SK-N-SH (cell line): ENCODE results near the gene RAB4A. TPM values are rescaled to one million over a fixed set of nuclear protein-coding genes. Genes with fewer than 3 reads are reported as not detected.

Experiments used
- CTCF ChIA-PET: fragments of 300-600, 350-600 bp; formaldehyde crosslinking; extraction: SDS; loops from one replicate; lab custom pipeline; 2021; lab: Yijun Ruan, JAX
- POLR2A ChIA-PET: fragments of 350-600 bp; sonication (Branson Sonifier 250); formaldehyde crosslinking; extraction: SDS; loops from one replicate; lab custom pipeline; 2020; ENCODE audit warnings: antibody characterized with exemption, inconsistent platforms; lab: Yijun Ruan, JAX
- DNase-seq: peaks from one replicate; pipeline ENCODE4 v3.0.0; 2012
- H2AFZ ChIP-seq: fragments of 200-600 bp; sonication (generic); 2 replicates; pipeline ENCODE4 v1.8.1; 2016; ENCODE audit warnings: antibody characterized with exemption, mild to moderate bottlenecking, low read depth
- H3F3A ChIP-seq: fragments of 200-600 bp; sonication (generic); replicated peaks from 2 replicates; pipeline ENCODE3; 2016; ENCODE audit warnings: antibody characterized with exemption, mild to moderate bottlenecking; ENCODE audit not compliant: insufficient read depth
- H3K27ac ChIP-seq, 2 experiments: fragments of 200-500 bp in 1 of 2; fragments of 200-600 bp in 1 of 2; sonication (Bioruptor generic) in 1 of 2; sonication (generic), shearing (Covaris generic) in 1 of 2; 2 replicates each; pipeline versions ENCODE4 v1.5.1 to v1.6.1; 2014 to 2016; ENCODE audit warnings: low read depth in 2 of 2, inconsistent platforms in 1 of 2, low read length in 1 of 2, mild to moderate bottlenecking in 1 of 2, mixed read lengths in 1 of 2
- H3K27me3 ChIP-seq: fragments of 200-600 bp; sonication (generic), shearing (Covaris generic); 2 replicates; pipeline ENCODE4 v1.6.1; 2016; ENCODE audit warnings: mixed run types; ENCODE audit not compliant: insufficient read depth
- H3K36me3 ChIP-seq, 2 experiments: fragments of 200-500 bp in 1 of 2; fragments of 200-600 bp in 1 of 2; sonication (Bioruptor generic) in 1 of 2; sonication (generic) in 1 of 2; replicated peaks in 1 of 2; 2 replicates each; pipeline versions ENCODE3 to v1.5.1; 2014 to 2016; ENCODE audit warnings: low read length in 1 of 2, mild to moderate bottlenecking in 1 of 2; ENCODE audit not compliant: insufficient read depth in 2 of 2, control insufficient read depth in 1 of 2
- H3K4me1 ChIP-seq, 2 experiments: fragments of 200-500 bp in 1 of 2; fragments of 200-600 bp in 1 of 2; sonication (Bioruptor generic) in 1 of 2; sonication (generic), shearing (Covaris generic) in 1 of 2; 2 replicates each; pipeline versions ENCODE4 v1.5.1 to v1.6.1; 2014 to 2016; ENCODE audit warnings: low read depth in 1 of 2, low read length in 1 of 2, mixed run types in 1 of 2; ENCODE audit not compliant: insufficient read depth in 2 of 2, control insufficient read depth in 1 of 2
- H3K4me2 ChIP-seq: fragments of 200-600 bp; sonication (generic), shearing (Covaris generic); 2 replicates; pipeline ENCODE4 v1.6.1; 2017; ENCODE audit warnings: mixed run types
- H3K4me3 ChIP-seq, 2 experiments: fragments of 200-500 bp in 1 of 2; fragments of 200-600 bp in 1 of 2; sonication (Bioruptor generic) in 1 of 2; sonication (generic), shearing (Covaris generic) in 1 of 2; 2 replicates each; pipeline versions ENCODE4 v1.5.1 to v1.8.1; 2014 to 2016; ENCODE audit warnings: low read depth in 2 of 2, inconsistent platforms in 1 of 2, low read length in 1 of 2, mild to moderate bottlenecking in 1 of 2, mixed read lengths in 1 of 2, moderate library complexity in 1 of 2
- H3K79me2 ChIP-seq: fragments of 200-600 bp; sonication (generic); 2 replicates; pipeline ENCODE4 v1.8.1; 2017; ENCODE audit warnings: mild to moderate bottlenecking; ENCODE audit not compliant: insufficient read depth
- H3K9ac ChIP-seq: fragments of 200-600 bp; sonication (generic); 2 replicates; pipeline ENCODE4 v1.6.1; 2017; ENCODE audit warnings: mixed run types
- H3K9me2 ChIP-seq: fragments of 200-600 bp; sonication (generic); 2 replicates; pipeline ENCODE4 v1.6.1; 2017; ENCODE audit warnings: mixed run types
- H3K9me3 ChIP-seq: fragments of 200-600 bp; sonication (generic); 2 replicates; pipeline ENCODE4 v1.6.1; 2017; ENCODE audit warnings: mixed run types, mild to moderate bottlenecking, moderate library complexity
- H4K20me1 ChIP-seq: fragments of 200-600 bp; sonication (generic); 2 replicates; pipeline ENCODE4 v1.6.1; 2017; ENCODE audit warnings: mild to moderate bottlenecking, mixed run types; ENCODE audit not compliant: insufficient read depth
- CHD2 ChIP-seq: fragments of 150-350 bp; IDR thresholded peaks from 2 replicates; pipeline ENCODE4 v1.6.1; 2018; ENCODE audit warnings: low read length; ENCODE audit not compliant: partially characterized antibody
- ELF1 ChIP-seq: IDR thresholded peaks from 2 replicates; pipeline ENCODE4 v1.4.0; 2012
- EZH2phosphoT487 ChIP-seq: fragments of 200-600 bp; sonication (generic); IDR thresholded peaks from 2 replicates; pipeline ENCODE4 v1.6.1; 2017; ENCODE audit warnings: low read depth, mixed run types, mild to moderate bottlenecking, antibody characterized with exemption, moderate library complexity, borderline replicate concordance
- FOSL2 ChIP-seq: IDR thresholded peaks from 2 replicates; pipeline ENCODE4 v1.4.0; 2012; ENCODE audit warnings: low read depth, mild to moderate bottlenecking, moderate library complexity, borderline replicate concordance
- FOXM1 ChIP-seq: IDR thresholded peaks from 2 replicates; pipeline ENCODE4 v1.4.0; 2012; ENCODE audit warnings: low read depth, mild to moderate bottlenecking
- JUND ChIP-seq: IDR thresholded peaks from 2 replicates; pipeline ENCODE4 v1.4.0; 2012
- MXI1 ChIP-seq: IDR thresholded peaks from 2 replicates; pipeline ENCODE4 v1.6.1; 2012; ENCODE audit warnings: mild to moderate bottlenecking, low read depth, low read length, improper control_type of control experiment
- RAD21 ChIP-seq: IDR thresholded peaks from 2 replicates; pipeline ENCODE4 v1.6.1; 2012; ENCODE audit warnings: mild to moderate bottlenecking, low read length
- RFX5 ChIP-seq: IDR thresholded peaks from 2 replicates; pipeline ENCODE4 v1.6.1; 2012; ENCODE audit warnings: mild to moderate bottlenecking, improper control_type of control experiment, low read length
- RXRA ChIP-seq: IDR thresholded peaks from 2 replicates; pipeline ENCODE4 v1.4.0; 2012; ENCODE audit warnings: low read depth, mild to moderate bottlenecking, borderline replicate concordance
- SIN3A ChIP-seq: IDR thresholded peaks from 2 replicates; pipeline ENCODE4 v1.6.1; 2012; ENCODE audit warnings: low read depth, mild to moderate bottlenecking, low read length, moderate library complexity, borderline replicate concordance
- TEAD4 ChIP-seq: IDR thresholded peaks from 2 replicates; pipeline ENCODE4 v1.4.0; 2012; ENCODE audit warnings: mild to moderate bottlenecking, borderline replicate concordance; ENCODE audit not compliant: insufficient read depth
- YY1 ChIP-seq: IDR thresholded peaks from 2 replicates; pipeline ENCODE4 v1.4.0; 2012; ENCODE audit warnings: low read depth, mild to moderate bottlenecking
- ZBTB33 ChIP-seq: IDR thresholded peaks from 2 replicates; pipeline ENCODE4 v1.4.0; 2012; ENCODE audit warnings: low read depth, borderline replicate concordance
- WGBS: methylation state at CpG from one replicate; pipeline ENCODE4 v1.1.6; 2017; ENCODE audit warnings: low lambda C conversion rate; 5-methylcytosine and 5-hydroxymethylcytosine counted together
- polyA plus RNA-seq, 3 experiments: library from polyadenylated mRNA; depleted of rRNA; stranded (reverse); fragments of >200 nt; gene quantifications; 2 replicates each; pipeline ENCODE4 v1.2.3, GENCODE V29; 2012
- TF ChIP-seq, protein P1 (sequence below): IDR thresholded peaks from 2 replicates; pipeline ENCODE4 v1.4.0; 2012; ENCODE audit warnings: low read depth
- TF ChIP-seq, protein P2 (sequence below): fragments of 150-350 bp; IDR thresholded peaks from 2 replicates; pipeline ENCODE4 v1.6.1; 2016; ENCODE audit warnings: mild to moderate bottlenecking, low read depth, low read length
- TF ChIP-seq, protein P3 (sequence below): IDR thresholded peaks from 2 replicates; pipeline ENCODE4 v1.4.0; 2012; ENCODE audit warnings: low read depth, borderline replicate concordance

The RAB4A gene
- polyA plus RNA-seq, 1 of the 3 experiments (the other 2 are of a cell fraction): 28.1 TPM

- TF ChIP-seq ELF1: no peak
- TF ChIP-seq MXI1: no peak
- no peak for TF ChIP-seq CHD2
- TF ChIP-seq FOXM1: no peak
- no peak for TF ChIP-seq RXRA
- no peak for TF ChIP-seq ZBTB33
- no peak for TF ChIP-seq JUND
- TF ChIP-seq RFX5: no peak
- TF ChIP-seq, protein P1, sequence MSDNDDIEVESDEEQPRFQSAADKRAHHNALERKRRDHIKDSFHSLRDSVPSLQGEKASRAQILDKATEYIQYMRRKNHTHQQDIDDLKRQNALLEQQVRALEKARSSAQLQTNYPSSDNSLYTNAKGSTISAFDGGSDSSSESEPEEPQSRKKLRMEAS: no peak
- no peak for TF ChIP-seq TEAD4
- no peak for TF ChIP-seq FOSL2
- TF ChIP-seq YY1: no peak
- TF ChIP-seq SIN3A: no peak
- TF ChIP-seq EZH2phosphoT487: no peak
- TF ChIP-seq, protein P2, sequence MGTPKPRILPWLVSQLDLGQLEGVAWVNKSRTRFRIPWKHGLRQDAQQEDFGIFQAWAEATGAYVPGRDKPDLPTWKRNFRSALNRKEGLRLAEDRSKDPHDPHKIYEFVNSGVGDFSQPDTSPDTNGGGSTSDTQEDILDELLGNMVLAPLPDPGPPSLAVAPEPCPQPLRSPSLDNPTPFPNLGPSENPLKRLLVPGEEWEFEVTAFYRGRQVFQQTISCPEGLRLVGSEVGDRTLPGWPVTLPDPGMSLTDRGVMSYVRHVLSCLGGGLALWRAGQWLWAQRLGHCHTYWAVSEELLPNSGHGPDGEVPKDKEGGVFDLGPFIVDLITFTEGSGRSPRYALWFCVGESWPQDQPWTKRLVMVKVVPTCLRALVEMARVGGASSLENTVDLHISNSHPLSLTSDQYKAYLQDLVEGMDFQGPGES: no peak
- TF ChIP-seq, protein P3, sequence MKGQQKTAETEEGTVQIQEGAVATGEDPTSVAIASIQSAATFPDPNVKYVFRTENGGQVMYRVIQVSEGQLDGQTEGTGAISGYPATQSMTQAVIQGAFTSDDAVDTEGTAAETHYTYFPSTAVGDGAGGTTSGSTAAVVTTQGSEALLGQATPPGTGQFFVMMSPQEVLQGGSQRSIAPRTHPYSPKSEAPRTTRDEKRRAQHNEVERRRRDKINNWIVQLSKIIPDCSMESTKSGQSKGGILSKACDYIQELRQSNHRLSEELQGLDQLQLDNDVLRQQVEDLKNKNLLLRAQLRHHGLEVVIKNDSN: no peak
- no peak for TF ChIP-seq RAD21
- TF ChIP-seq, all 33 proteins: peak for 0
- DNase-seq: no peak
- no peak overlapping the region for H3K27ac ChIP-seq
- H3F3A ChIP-seq: no peaks in the 10 kb centered on the region
- 72% methylated on average over 3 of the region's 3 CpGs for WGBS
- H3K4me3 ChIP-seq: no peak overlapping the region
- no peaks in the 10 kb centered on the region for H3K79me2 ChIP-seq
- POLR2A ChIA-PET: no interaction called here
- H3K27me3 ChIP-seq: no peaks in the 10 kb centered on the region
- H3K9ac ChIP-seq: no peak overlapping the region
- no peaks in the 10 kb centered on the region for H3K9me2 ChIP-seq
- no peaks in the 10 kb centered on the region for H3K4me1 ChIP-seq
- no peaks in the 10 kb centered on the region for H3K9me3 ChIP-seq
- no peak overlapping the region for H2AFZ ChIP-seq
- CTCF ChIA-PET: interaction anchor here (0.9 to 1.8 kb wide), 2 partner anchors 16 to 177 kb away, joined by 3 to 10 read pairs; no protein-coding TSS in a partner anchor
- no peak overlapping the region for H3K4me2 ChIP-seq
- no peaks in the 10 kb centered on the region for H4K20me1 ChIP-seq
- no peaks in the 10 kb centered on the region for H3K36me3 ChIP-seq
Measured at GRCh38 chr1:229244091-229244490, 26.8 kb upstream of the RAB4A start.
